B cell (primary cell): Measurements from ENCODE around the gene PFDN2.

Source experiments
- CTCF ChIP-seq: fragments of 200-600 bp; IDR thresholded peaks from one replicate; pipeline ENCODE4 v1.8.0; 2022; ENCODE audit warnings: antibody characterized with exemption, mild to moderate bottlenecking
- EZH2 ChIP-seq: IDR thresholded peaks from 2 replicates; pipeline ENCODE4 v1.6.1; 2012; ENCODE audit warnings: borderline replicate concordance, low read depth, mild to moderate bottlenecking, moderate library complexity, low read length; ENCODE audit not compliant: insufficient read depth, poor library complexity, severe bottlenecking

- TF ChIP-seq CTCF (no peak), EZH2 (no peak)
Measured at GRCh38 chr1:161052899-161053298, 64.9 kb downstream of the PFDN2 start.
